Measurements from ENCODE around the gene TMEM163.

Gene TMEM163

GRCh38 chr2:134689315-134689714 is 29.5 kb downstream of the TMEM163 start:
- DNase-seq = no peak

GRCh38 chr2:134685967-134686366 is 32.8 kb downstream of the TMEM163 start:
- DNase-seq = no peak

- no peak for DNase-seq
Observed at GRCh38 chr2:134683561-134684112, 35.2 kb downstream of the TMEM163 start.

GRCh38 chr2:134682726-134683125 is 36.1 kb downstream of the TMEM163 start:
- no peak for DNase-seq

- DNase-seq = no peak
Observed at GRCh38 chr2:134681201-134681600, 37.6 kb downstream of the TMEM163 start.

GRCh38 chr2:134679745-134680144 is 39.1 kb downstream of the TMEM163 start:
- no peak for DNase-seq

GRCh38 chr2:134679294-134679693 is 39.5 kb downstream of the TMEM163 start:
- no peak for DNase-seq

- DNase-seq = no peak
Observed at GRCh38 chr2:134677856-134678756, 40.7 kb downstream of the TMEM163 start.

DNA sequence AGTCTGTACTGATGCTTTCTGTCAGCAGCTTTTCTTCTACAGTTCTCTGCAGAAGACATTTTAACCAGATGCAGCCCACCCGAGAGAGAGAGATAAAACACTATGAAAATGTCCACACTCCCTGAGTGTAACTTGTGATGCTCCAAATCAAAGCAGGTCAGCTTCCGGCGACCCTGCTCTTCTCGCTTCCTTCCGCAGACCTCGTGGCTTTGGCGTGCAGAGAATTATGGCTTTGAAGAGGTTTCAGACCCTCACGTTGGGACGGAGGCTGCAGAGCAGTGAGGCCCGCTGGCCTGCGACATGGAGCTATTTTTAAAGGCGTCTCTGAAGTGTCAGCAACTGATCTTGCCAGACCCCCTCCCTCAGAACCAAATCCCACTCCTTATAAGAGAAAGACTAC is 41.8 kb downstream of the TMEM163 start:
- no peak for DNase-seq

GRCh38 chr2:134675314-134675713 is 43.5 kb downstream of the TMEM163 start:
- DNase-seq = no peak

- DNase-seq = no peak
Observed at GRCh38 chr2:134674687-134675086, 44.1 kb downstream of the TMEM163 start.

- no peak for DNase-seq
Observed at GRCh38 chr2:134671513-134671912, 47.3 kb downstream of the TMEM163 start.

- DNase-seq = no peak
Observed at GRCh38 chr2:134670955-134671354, 47.8 kb downstream of the TMEM163 start.

DNA sequence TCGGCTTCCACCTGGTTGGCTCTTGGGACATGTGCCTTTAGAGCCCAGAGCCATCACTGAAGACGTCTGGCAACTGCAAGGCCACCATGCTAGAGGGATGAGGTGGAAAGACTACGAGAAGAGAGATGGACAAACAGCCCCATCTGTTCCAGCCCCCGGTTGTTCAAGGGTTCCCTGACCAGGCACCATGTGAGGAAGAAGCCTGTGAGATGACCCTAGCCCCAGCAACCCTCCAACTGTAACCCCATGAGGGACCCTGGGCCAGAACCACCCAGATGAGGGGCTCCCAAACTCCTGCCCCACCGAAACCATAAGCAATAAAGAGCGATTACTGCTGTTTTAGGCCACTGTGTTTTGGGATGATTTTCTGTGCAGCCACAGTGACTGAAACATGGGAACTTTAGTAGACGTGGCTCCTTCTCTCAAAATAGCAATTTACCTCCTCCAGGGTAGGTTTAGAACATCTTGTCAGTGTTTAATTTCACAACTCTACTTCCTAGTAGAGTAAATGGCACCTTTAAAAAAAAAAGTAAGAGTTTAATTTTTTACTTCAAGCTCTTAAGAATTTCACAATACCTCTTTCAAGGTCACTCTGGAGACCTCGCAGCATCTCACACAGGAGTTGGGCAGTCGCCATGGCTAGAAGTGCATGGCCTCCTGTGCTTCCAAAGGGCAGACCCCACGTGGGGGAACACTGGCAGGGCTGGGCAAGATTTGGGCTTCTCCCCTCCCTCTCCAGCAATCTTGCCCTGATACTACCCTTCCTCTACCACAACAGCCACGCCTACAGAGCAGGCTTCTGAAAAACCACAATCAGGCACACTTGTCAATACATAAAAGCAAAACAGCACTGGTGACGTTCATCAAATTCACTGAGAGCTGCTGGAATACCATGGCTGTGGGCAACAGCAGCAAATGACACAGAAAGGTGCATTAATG is 48.8 kb downstream of the TMEM163 start:
- DNase-seq = no peak

- no peak for DNase-seq
Observed at GRCh38 chr2:134668821-134669220, 50.0 kb downstream of the TMEM163 start.

DNA sequence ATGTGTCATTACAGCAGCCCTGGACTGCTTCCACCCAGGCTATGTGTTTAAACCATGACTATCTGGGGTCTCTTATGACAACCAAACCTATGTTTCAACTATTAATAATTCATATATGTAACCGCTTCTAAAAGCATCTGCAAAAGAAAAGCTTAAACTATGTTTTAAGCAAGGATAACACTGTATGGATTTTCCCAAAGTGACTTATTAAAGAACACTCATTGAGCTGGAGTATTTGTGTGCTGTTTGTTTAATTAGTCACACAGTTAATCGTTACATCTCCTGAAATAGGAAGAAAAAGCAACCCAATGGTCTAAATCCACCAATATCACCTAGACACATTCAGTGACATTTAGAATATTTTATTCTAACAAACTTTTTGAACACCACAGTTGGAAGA is 51.3 kb downstream of the TMEM163 start:
- DNase-seq = no peak

DNA sequence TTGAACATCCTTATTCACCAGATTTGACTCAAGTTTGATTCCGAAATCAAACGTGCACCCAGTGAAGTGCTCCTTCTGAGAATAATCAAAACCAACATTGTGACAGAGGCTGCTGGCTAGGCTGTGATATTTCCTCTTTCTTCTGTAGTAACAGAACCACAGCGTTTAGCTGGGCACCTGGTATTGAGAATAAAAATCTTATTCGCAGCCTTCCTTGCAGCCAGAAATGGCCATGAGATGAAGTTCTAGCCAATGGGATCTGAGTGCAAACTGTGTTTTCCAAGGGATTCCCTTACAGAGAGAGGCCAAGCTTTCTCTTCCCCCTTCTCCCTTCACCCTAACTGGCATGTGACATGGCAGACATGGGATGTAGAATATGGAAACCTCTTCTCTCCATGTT is 51.7 kb downstream of the TMEM163 start:
- no peak for DNase-seq

- DNase-seq = no peak
Observed at GRCh38 chr2:134665727-134666506, 52.9 kb downstream of the TMEM163 start.

- no peak for DNase-seq
Observed at GRCh38 chr2:134663451-134664450, 55.0 kb downstream of the TMEM163 start.

- no peak for DNase-seq
Observed at GRCh38 chr2:134662751-134663150, 56.0 kb downstream of the TMEM163 start.

Measured in GF-D8 (cell line).